Epidermal melanocyte (primary cell): ENCODE measurements around the gene ASPRV1.
"Not testable (repeated sequence)": the region's sequence is repeated elsewhere in the genome, so short reads cannot be mapped to it uniquely, and the experiment has no call there.

Source experiments
- DNase-seq: peaks from one replicate; pipeline ENCODE4 v3.0.0; 2011; ENCODE audit warnings: low spot score; ENCODE audit not compliant: insufficient read length

The ASPRV1 gene

GRCh38 chr2:69961496-69961895, at the start of gene ASPRV1:
Gene ASPRV1 (minus strand): TSS chr2:69961631. CDS start chr2:69961436, 195 bp downstream.
- no peak for DNase-seq

- DNase-seq = no peak
Measured at GRCh38 chr2:70010576-70011111, 49.2 kb upstream of the ASPRV1 start.

GRCh38 chr2:70009762-70010575, 48.5 kb upstream of the ASPRV1 start:
- no peak for DNase-seq

- no peak for DNase-seq
Measured at GRCh38 chr2:70008290-70008689, 46.9 kb upstream of the ASPRV1 start.

GRCh38 chr2:70007151-70007550, 45.7 kb upstream of the ASPRV1 start:
- no peak for DNase-seq

GRCh38 chr2:70006447-70006784, 45.0 kb upstream of the ASPRV1 start:
- DNase-seq = no peak

- DNase-seq = no peak
Measured at GRCh38 chr2:70005752-70006446, 44.5 kb upstream of the ASPRV1 start.

GRCh38 chr2:70005216-70005615, 43.8 kb upstream of the ASPRV1 start:
- no peak for DNase-seq

GRCh38 chr2:70003093-70003830, 41.8 kb upstream of the ASPRV1 start:
- no peak for DNase-seq

GRCh38 chr2:70002241-70002899, 40.9 kb upstream of the ASPRV1 start:
- DNase-seq = no peak

GRCh38 chr2:70000529-70000928, 39.1 kb upstream of the ASPRV1 start:
- DNase-seq = not testable (repeated sequence)

GRCh38 chr2:69998761-69999160, 37.3 kb upstream of the ASPRV1 start:
- no peak for DNase-seq

- DNase-seq = no peak
Measured at GRCh38 chr2:69997015-69997830, 35.8 kb upstream of the ASPRV1 start.

- no peak for DNase-seq
Measured at GRCh38 chr2:69995511-69995910, 34.1 kb upstream of the ASPRV1 start.

GRCh38 chr2:69994166-69994565, 32.7 kb upstream of the ASPRV1 start:
- no peak for DNase-seq

- no peak for DNase-seq
Measured at GRCh38 chr2:69993708-69994107, 32.3 kb upstream of the ASPRV1 start.

- DNase-seq = no peak
Measured at GRCh38 chr2:69993048-69993565, 31.7 kb upstream of the ASPRV1 start.

GRCh38 chr2:69992310-69993047, 31.0 kb upstream of the ASPRV1 start:
- DNase-seq = no peak

GRCh38 chr2:69989441-69990105, 28.1 kb upstream of the ASPRV1 start:
- no peak for DNase-seq
